Measurements from ENCODE around the gene DNAJB6.

DNAJB6 gene

GRCh38 chr7:157407512-157408257, 70.9 kb downstream of the DNAJB6 start:
- DNase-seq (ENCODE audit: low read depth in 1 of 2, low spot score in 1 of 2), result no peak

- no peak for DNase-seq (ENCODE audit: low read depth in 1 of 2, low spot score in 1 of 2)
Measured at GRCh38 chr7:157408258-157409101, 71.7 kb downstream of the DNAJB6 start.

GRCh38 chr7:157409149-157409752, 72.4 kb downstream of the DNAJB6 start:
- DNase-seq (ENCODE audit: low read depth in 1 of 2, low spot score in 1 of 2), result no peak

GRCh38 chr7:157409753-157410727, 73.2 kb downstream of the DNAJB6 start:
- no peak for DNase-seq (ENCODE audit: low read depth in 1 of 2, low spot score in 1 of 2)

GRCh38 chr7:157410831-157411556, 74.2 kb downstream of the DNAJB6 start:
- DNase-seq (ENCODE audit: low read depth in 1 of 2, low spot score in 1 of 2), result no peak

- peak in 1 of 2 donors; percentile 12 for DNase-seq (ENCODE audit: low read depth in 1 of 2, low spot score in 1 of 2)
Measured at GRCh38 chr7:157411580-157411979, 74.8 kb downstream of the DNAJB6 start.

- DNase-seq (ENCODE audit: low read depth in 1 of 2, low spot score in 1 of 2), result peak in 1 of 2 donors; percentile 14
Measured at GRCh38 chr7:157412021-157412443, 75.2 kb downstream of the DNAJB6 start.

GRCh38 chr7:157412491-157413180, 75.8 kb downstream of the DNAJB6 start:
- DNase-seq (ENCODE audit: low read depth in 1 of 2, low spot score in 1 of 2), result no peak

GRCh38 chr7:157413881-157414701, 77.3 kb downstream of the DNAJB6 start:
- DNase-seq (ENCODE audit: low read depth in 1 of 2, low spot score in 1 of 2), result no peak

GRCh38 chr7:157414702-157415096, 77.9 kb downstream of the DNAJB6 start:
- no peak for DNase-seq (ENCODE audit: low read depth in 1 of 2, low spot score in 1 of 2)

- DNase-seq (ENCODE audit: low read depth in 1 of 2, low spot score in 1 of 2), result no peak
Measured at GRCh38 chr7:157415486-157415885, 78.7 kb downstream of the DNAJB6 start.

- DNase-seq (ENCODE audit: low read depth in 1 of 2, low spot score in 1 of 2), result no peak
Measured at GRCh38 chr7:157416011-157416410, 79.2 kb downstream of the DNAJB6 start.

- DNase-seq (ENCODE audit: low read depth in 1 of 2, low spot score in 1 of 2), result no peak
Measured at GRCh38 chr7:157418204-157419034, 81.6 kb downstream of the DNAJB6 start.

GRCh38 chr7:157419035-157419293, 82.2 kb downstream of the DNAJB6 start:
- no peak for DNase-seq (ENCODE audit: low read depth in 1 of 2, low spot score in 1 of 2)

- DNase-seq (ENCODE audit: low read depth in 1 of 2, low spot score in 1 of 2), result no peak
Measured at GRCh38 chr7:157422279-157422678, 85.5 kb downstream of the DNAJB6 start.

- DNase-seq (ENCODE audit: low read depth in 1 of 2, low spot score in 1 of 2), result no peak
Measured at GRCh38 chr7:157423348-157423747, 86.5 kb downstream of the DNAJB6 start.

GRCh38 chr7:157423886-157424565, 87.2 kb downstream of the DNAJB6 start:
- DNase-seq (ENCODE audit: low read depth in 1 of 2, low spot score in 1 of 2), result no peak
